Muscle of leg (tissue), 11 donors: ENCODE data around the gene ARHGAP26. TPM values are rescaled to one million over a fixed set of nuclear protein-coding genes. Genes with fewer than 3 reads are reported as not detected.

Experiments
- DNase-seq: peaks from one replicate; pipeline ENCODE4 v3.0.0; 2013
- H3K27ac ChIP-seq: one replicate; pipeline ENCODE4 v1.5.1; 2013; ENCODE audit warnings: mild to moderate bottlenecking, low read length, control low read depth
- H3K27me3 ChIP-seq: one replicate; pipeline ENCODE4 v1.6.1; 2013; ENCODE audit warnings: low read length; ENCODE audit not compliant: control insufficient read depth, insufficient read depth
- H3K36me3 ChIP-seq: one replicate; pipeline ENCODE4 v1.6.1; 2013; ENCODE audit warnings: low read length; ENCODE audit not compliant: control insufficient read depth, insufficient read depth
- H3K4me1 ChIP-seq: one replicate; pipeline ENCODE4 v1.6.1; 2013; ENCODE audit warnings: low read length; ENCODE audit not compliant: control insufficient read depth, insufficient read depth
- H3K4me3 ChIP-seq: one replicate; pipeline ENCODE4 v1.5.1; 2013; ENCODE audit warnings: low read length, control low read depth
- H3K9me3 ChIP-seq: replicated peaks from 2 replicates; pipeline ENCODE4 v1.6.1; 2013; ENCODE audit warnings: low read depth, low read length; ENCODE audit not compliant: control insufficient read depth
- whole genome bisulfite sequencing: methylation state at CpG from one replicate; pipeline ENCODE4 v1.1.5; 2013; ENCODE audit warnings: missing lambda C conversion rate; ENCODE audit not compliant: insufficient coverage; 5-methylcytosine and 5-hydroxymethylcytosine counted together
- polyA plus RNA-seq, 8 donors: library from polyadenylated mRNA; unstranded; fragments of 120-200 nt; gene quantifications; one replicate each; pipeline versions ENCODE4 v1.2.1 to v1.2.3, GENCODE V29; 2013; ENCODE audit warnings: inconsistent platforms in 1 of 8, low replicate concordance in 1 of 8; ENCODE audit not compliant: insufficient read length in 8 of 8, insufficient read depth in 1 of 8
- total RNA-seq: library from RNA; stranded (reverse); fragments of 120-200 nt; gene quantifications from one replicate; pipeline ENCODE4 v1.2.4, GENCODE V29; 2013

The ARHGAP26 gene
- total and polyA plus RNA-seq, 9 donors, result 10.4 to 17.1 (median 13.2) TPM

DNA sequence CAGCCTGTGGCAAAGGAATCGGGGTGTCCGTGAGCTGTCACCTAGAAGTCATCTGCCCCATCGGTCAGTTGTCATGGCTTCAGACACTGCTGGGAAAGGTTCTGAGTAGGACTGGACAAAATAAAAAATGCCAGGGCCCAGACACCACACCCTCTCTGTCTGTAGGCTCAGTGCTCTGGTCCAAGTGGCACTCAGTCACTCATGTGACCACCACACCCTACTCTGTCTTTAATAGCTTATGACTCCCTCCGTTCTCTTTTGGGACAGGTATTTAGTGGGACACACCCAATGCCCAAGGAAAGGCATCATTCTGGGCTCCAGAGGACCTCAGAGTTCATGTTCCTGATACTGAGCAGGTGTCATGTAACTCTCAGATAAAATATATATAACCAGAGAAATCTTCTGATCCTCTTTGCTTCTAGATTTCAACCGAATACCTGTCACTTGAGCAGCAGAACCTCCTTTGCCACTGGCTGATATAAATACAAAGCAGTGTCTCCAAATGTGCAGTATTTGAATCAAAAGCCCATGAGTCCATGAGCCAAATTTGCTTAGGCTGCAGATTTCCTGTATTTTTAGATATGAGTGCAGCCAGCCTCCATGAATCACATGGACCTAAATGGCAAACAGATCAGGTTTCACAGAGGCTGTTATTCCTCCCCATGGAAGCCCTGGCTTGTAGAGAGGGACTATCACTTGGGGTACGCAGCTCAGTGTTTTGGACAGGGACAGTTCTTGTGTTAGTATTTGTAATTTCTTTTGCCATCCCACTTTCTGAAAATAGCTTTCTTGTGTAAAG, 272.0 kb downstream of the ARHGAP26 start:
- peaks cover 4% of the 10 kb centered on the region for H3K36me3 ChIP-seq
- H3K27ac ChIP-seq, result peak overlapping the region; percentile 90
- peaks cover 21% of the 10 kb centered on the region for H3K4me1 ChIP-seq
- H3K4me3 ChIP-seq, result no peak overlapping the region
- 62% methylated on average over 2 of the region's 6 CpGs for WGBS
- no peaks in the 10 kb centered on the region for H3K27me3 ChIP-seq
- peak; percentile 72 for DNase-seq
- H3K9me3 ChIP-seq, result no peaks in the 10 kb centered on the region

DNA sequence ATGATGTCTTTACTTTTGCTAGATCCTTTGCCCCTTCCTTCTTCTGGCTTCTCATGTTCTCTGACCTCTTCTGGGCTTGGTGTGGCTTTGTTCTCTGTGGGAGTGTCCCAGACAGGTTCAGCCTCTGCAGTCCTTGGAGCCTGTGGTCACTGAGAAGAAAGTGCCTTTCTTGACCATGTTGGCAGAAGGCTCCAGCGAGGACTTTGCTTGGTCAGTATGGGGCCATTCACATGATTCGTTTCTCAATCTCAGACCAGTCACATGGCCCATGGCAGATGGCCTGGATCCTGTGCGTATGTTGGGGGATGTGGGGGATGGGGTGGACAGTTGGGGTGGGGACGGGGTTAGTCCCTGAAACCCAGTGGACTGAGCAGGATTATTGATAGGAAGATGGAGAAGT, 274.1 kb downstream of the ARHGAP26 start:
- Histone ChIP-seq H3K27me3 (no peaks in the 10 kb centered on the region), H3K36me3 (peaks cover 4% of the 10 kb centered on the region), H3K4me1 (peaks cover 21% of the 10 kb centered on the region), H3K27ac (no peak overlapping the region), H3K4me3 (no peak overlapping the region), H3K9me3 (no peaks in the 10 kb centered on the region)
- 93% methylated on average over 3 of the region's 4 CpGs for WGBS
- DNase-seq, result no peak

DNA sequence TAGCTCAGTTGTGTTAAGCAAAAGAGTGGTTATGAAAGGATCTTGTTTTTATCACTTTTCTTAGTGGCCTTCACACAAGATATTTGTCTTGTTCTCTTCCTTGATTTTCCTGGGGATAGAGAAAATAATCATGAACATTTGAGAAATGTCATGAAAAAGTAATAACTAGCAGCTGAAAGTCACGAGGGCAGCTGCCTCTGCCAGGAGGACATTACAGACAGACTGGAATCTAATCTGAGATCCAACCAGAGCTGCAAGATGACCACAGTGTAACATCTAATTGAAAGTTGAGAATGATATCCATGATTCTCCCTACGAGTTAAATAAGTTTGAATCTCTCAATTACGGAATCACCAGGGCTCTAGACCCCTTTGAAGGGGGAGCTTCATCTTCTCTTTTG, 274.9 kb downstream of the ARHGAP26 start:
- Histone ChIP-seq H3K27ac (peak overlapping the region; percentile 21), H3K4me3 (no peak overlapping the region), H3K36me3 (peaks cover 4% of the 10 kb centered on the region), H3K27me3 (no peaks in the 10 kb centered on the region), H3K4me1 (peaks cover 24% of the 10 kb centered on the region), H3K9me3 (no peaks in the 10 kb centered on the region)
- peak; percentile 47 for DNase-seq
- 33% methylated on average over 1 of the region's 3 CpGs for WGBS

DNA sequence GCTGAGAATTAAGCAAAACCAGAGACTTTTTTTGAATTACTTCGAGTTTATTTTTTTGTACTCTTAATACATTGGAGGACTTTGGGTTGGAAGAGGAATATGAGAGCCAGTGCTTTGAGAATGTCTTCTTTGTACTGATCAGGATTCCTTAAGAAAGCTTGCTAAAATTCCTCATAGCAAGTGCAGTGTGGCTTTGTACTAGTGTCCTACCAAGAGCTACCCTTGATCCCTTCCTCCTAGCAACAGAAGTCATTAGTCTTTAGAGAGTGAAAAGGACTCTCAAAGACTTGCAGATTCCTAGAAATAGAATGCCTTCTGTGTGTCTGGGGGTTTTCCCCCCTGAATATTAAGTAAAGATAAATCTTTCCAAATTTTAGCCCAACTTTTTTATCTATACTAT, 276.1 kb downstream of the ARHGAP26 start:
- Histone ChIP-seq H3K27ac (no peak overlapping the region), H3K27me3 (no peaks in the 10 kb centered on the region), H3K36me3 (peaks cover 4% of the 10 kb centered on the region), H3K4me3 (no peak overlapping the region), H3K9me3 (no peaks in the 10 kb centered on the region), H3K4me1 (peaks cover 24% of the 10 kb centered on the region)
- no peak for DNase-seq
- no CpG with 5 or more reads among the region's 1 CpG for WGBS

DNA sequence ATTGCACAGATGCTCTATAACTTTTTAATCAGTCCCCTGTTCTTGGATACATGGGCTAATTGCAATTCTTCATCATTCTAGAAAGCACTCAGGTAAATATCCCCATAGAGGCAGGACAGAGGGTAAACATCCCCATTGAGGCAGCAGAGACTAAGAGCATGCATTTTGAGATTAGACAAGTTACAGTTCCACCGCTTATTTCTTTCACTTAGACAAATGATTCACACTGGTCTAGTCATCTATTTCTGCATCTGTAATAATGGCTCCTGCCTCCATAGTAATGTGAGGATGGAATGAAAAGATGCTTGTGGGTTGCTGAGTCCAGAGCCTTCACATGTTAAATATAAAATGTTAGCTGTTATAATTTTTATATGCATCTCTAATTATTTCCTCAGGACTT, 276.9 kb downstream of the ARHGAP26 start:
- Histone ChIP-seq H3K9me3 (no peaks in the 10 kb centered on the region), H3K27ac (no peak overlapping the region), H3K4me1 (peaks cover 24% of the 10 kb centered on the region), H3K27me3 (no peaks in the 10 kb centered on the region), H3K36me3 (peaks cover 2% of the 10 kb centered on the region), H3K4me3 (no peak overlapping the region)
- no CpG with 5 or more reads among the region's 1 CpG for WGBS
- DNase-seq, result no peak

DNA sequence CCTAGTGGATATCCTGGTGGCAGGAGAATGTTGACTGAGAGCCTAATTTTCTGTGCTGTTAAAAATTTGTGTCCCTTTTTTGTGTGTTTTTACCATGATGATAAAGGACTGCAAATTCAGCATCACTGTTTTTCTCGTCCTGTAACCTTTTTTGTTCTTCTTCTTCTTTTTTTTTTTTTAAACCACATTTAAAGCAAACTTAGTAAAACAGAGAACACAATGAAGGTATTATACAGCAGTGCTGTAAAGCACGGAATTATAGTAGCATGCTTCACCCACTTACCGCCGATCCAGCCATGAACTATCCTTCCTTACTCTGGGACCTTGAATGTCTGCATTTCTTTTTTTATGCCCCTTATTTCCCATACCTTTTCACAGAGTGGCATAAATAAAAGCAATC, 280.0 kb downstream of the ARHGAP26 start:
- no peaks in the 10 kb centered on the region for H3K9me3 ChIP-seq
- H3K27me3 ChIP-seq, result no peaks in the 10 kb centered on the region
- WGBS, result 90% methylated on average over 3 of the region's 4 CpGs
- H3K36me3 ChIP-seq, result peaks cover 4% of the 10 kb centered on the region
- H3K4me3 ChIP-seq, result no peak overlapping the region
- H3K27ac ChIP-seq, result no peak overlapping the region
- H3K4me1 ChIP-seq, result peaks cover 19% of the 10 kb centered on the region
- DNase-seq, result no peak

DNA sequence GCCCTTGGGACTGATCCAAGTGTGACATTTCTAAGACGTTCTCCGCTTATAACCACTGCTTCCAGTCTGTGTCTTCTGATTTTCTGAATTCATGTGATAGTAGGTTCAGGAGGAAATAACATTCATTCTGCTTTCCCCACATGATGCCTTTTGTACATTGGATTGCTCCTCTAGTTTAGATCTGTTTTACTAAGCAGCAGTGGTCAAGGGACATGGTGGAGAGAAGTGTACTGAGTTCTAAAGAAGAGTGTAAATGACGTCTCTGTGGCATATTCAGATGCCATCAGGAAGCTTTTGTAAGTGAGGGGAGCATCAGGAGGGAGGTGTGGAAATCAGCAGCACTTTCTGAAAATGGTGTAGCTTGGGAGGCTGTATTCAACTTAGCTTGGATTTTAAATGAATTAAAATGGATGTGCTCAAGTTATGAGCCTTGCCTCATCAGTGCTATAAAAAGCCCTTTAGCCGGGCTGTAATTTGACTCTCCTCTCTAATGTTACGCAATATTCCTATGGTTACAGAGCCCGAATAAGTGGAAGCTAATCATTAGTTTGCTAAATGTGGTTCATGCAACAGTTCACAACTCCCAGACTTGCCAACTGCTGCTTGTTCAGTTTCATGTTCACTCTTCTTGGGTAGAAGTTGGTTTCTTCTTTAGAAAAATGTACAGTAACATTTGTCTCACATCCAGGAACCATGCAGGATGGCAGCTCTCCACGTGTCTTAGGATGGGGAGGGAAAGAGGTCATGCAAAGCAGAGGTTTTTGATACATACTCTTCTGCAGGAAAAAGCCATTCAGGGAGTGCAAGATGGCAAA, 281.3 kb downstream of the ARHGAP26 start:
- H3K4me1 ChIP-seq, result peaks cover 16% of the 10 kb centered on the region
- WGBS, result 77% methylated on average over 1 of the region's 7 CpGs
- H3K27me3 ChIP-seq, result no peaks in the 10 kb centered on the region
- peak; percentile 94 for DNase-seq
- peaks cover 2% of the 10 kb centered on the region for H3K36me3 ChIP-seq
- H3K4me3 ChIP-seq, result no peak overlapping the region
- peak overlapping the region; percentile 82 for H3K27ac ChIP-seq
- H3K9me3 ChIP-seq, result no peaks in the 10 kb centered on the region

DNA sequence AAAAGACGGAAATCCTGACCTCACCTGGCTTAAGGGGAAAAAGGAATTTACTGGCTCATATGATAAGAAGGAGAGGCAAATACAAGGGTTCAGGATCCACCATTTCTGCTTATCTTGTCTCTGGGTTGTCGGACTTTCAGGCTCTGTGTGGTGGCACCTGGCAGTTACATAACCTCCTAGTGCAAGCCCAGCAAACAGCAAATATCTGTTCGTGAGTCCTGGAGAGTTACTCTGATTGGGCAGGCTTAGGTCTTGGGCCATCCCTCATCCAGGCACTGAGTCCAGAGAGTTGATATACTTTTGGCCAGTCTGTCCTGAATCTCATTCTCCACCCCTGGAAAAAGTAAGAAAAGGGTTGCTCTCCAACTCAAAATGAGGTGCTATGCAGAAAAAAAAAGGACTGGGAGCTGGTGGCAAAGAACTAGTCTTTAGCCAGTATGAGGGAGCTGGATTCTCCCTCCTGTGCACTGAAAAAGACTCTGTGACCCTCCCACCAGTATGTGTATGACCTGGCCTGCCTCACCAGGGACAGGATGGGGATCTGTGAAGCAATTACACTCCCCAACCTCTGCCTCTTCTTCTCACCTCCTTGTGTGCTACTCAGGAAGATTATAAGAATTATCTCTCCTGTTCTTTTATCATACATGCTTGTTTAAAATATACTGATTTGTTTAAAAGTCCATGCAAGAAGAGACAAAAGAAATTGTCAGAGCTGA, 282.9 kb downstream of the ARHGAP26 start:
- DNase-seq, result no peak
- no peaks in the 10 kb centered on the region for H3K27me3 ChIP-seq
- peaks cover 20% of the 10 kb centered on the region for H3K4me1 ChIP-seq
- no peaks in the 10 kb centered on the region for H3K9me3 ChIP-seq
- WGBS, result 100% methylated on average over 3 of the region's 3 CpGs
- no peak overlapping the region for H3K27ac ChIP-seq
- H3K4me3 ChIP-seq, result no peak overlapping the region
- H3K36me3 ChIP-seq, result peaks cover 8% of the 10 kb centered on the region

DNA sequence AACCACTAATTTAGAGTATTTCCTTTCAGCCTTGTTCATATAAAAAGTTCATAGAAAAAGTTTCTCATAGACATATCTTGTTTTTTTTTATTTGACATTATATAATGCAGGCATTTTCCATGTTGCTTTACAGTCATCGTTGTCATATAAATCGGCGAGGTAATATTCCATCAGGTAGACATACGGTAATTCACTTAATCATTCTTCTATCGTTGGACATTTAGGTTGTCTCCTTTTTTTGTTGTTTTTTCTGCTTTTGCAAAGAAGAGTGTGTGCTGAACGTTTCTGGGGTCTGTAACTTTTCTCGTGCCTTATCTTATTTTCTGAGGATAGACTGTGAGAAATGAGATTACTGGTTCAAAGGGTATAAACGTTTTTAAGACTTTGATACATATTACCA, 283.6 kb downstream of the ARHGAP26 start:
- Histone ChIP-seq H3K27me3 (no peaks in the 10 kb centered on the region), H3K9me3 (no peaks in the 10 kb centered on the region), H3K27ac (no peak overlapping the region), H3K4me1 (peaks cover 20% of the 10 kb centered on the region), H3K4me3 (no peak overlapping the region), H3K36me3 (peaks cover 8% of the 10 kb centered on the region)
- WGBS, result no CpG with 5 or more reads among the region's 8 CpGs
- DNase-seq, result no peak

DNA sequence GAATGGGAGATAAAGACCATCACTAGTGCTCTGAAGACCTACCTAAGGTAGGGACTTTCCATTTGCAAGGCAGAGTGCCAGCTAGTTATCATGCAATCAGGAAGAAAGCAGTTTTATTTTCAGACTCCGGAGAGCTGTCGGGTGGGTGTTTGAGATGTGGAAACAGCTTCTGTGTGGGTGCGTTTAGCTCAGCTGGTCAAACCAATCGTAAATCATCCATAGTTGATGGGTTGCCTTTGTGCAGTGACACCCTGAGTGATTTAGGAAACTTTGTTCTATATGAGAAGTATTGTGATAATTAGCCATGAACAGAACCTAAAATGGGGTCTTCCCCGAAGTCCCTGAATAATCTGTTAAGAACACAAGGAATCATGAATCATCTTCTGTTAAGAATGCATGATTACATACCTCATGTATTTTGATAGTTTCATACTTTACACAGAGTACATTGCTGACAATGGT, 284.3 kb downstream of the ARHGAP26 start:
- Histone ChIP-seq H3K27ac (no peak overlapping the region), H3K4me3 (no peak overlapping the region)

More for the DNA sequence above, 284.3 kb downstream of the ARHGAP26 start:
- peaks cover 25% of the 10 kb centered on the region for H3K4me1 ChIP-seq
- H3K36me3 ChIP-seq, result peaks cover 8% of the 10 kb centered on the region
- DNase-seq, result no peak
- H3K9me3 ChIP-seq, result no peaks in the 10 kb centered on the region
- H3K27me3 ChIP-seq, result no peaks in the 10 kb centered on the region
- WGBS, result 76% methylated on average over 2 of the region's 5 CpGs
